Lower lobe of right lung (tissue), 2 donors: ENCODE measurements around the gene KIF4B. TPM values are rescaled to one million over a fixed set of nuclear protein-coding genes. Genes with fewer than 3 reads are reported as not detected.

Experiments used
- ATAC-seq, 2 donors: fragments of 200-7000 bp; cut with Tn5 transposase; one replicate each; pipeline ENCODE4 v1.9.1; 2020 to 2022; ENCODE audit warnings: mild to moderate bottlenecking in 2 of 2, moderate library complexity in 2 of 2
- DNase-seq: peaks from one replicate; pipeline ENCODE4 v3.0.0-alpha.2; 2020
- H3K27ac ChIP-seq: fragments of 200-600 bp; one replicate; pipeline ENCODE4 v1.8.0; 2022
- H3K27me3 ChIP-seq: fragments of 200-600 bp; one replicate; pipeline ENCODE4 v1.8.0; 2022; ENCODE audit warnings: low read depth
- H3K36me3 ChIP-seq: fragments of 200-600 bp; one replicate; pipeline ENCODE4 v1.8.0; 2022; ENCODE audit warnings: mild to moderate bottlenecking
- H3K4me1 ChIP-seq: fragments of 200-600 bp; one replicate; pipeline ENCODE4 v1.8.0; 2022
- H3K4me3 ChIP-seq: fragments of 200-600 bp; one replicate; pipeline ENCODE4 v1.8.0; 2022; ENCODE audit warnings: mild to moderate bottlenecking
- H3K9me3 ChIP-seq: fragments of 200-600 bp; one replicate; pipeline ENCODE4 v1.8.0; 2022
- CTCF ChIP-seq: fragments of 200-600 bp; IDR thresholded peaks from one replicate; pipeline ENCODE4 v1.8.0; 2022; ENCODE audit warnings: antibody characterized with exemption, mild to moderate bottlenecking
- intact Hi-C: fragments of 100-400 bp; cut with DNase I; formaldehyde crosslinking; loops from one replicate; pipeline ENCODE4 v1.11.0; 2022
- total RNA-seq: library from RNA; stranded (reverse); fragmentation: NEBNext Ultra II Directional; extraction: Animal tissue kit (Norgen Biotek cat#: 25700); gene quantifications from one replicate; pipeline ENCODE4 v1.2.1, GENCODE V29; 2021
- donor health status: DM: no; HTN: yes; CAD: no; lungs with severe emphysema.

The KIF4B gene
- total RNA-seq, 1 donor from 2014 or later: not detected

GRCh38 chr5:155050384-155051019 is 36.9 kb downstream of the KIF4B start:
- ATAC-seq (no peak), DNase-seq (no peak)
- intact Hi-C loops: no loop called here
- Histone ChIP-seq H3K9me3 (no peaks in the 10 kb centered on the region), H3K4me1 (no peaks in the 10 kb centered on the region), H3K27ac (no peak overlapping the region), H3K4me3 (no peak overlapping the region), H3K36me3 (no peaks in the 10 kb centered on the region), H3K27me3 (no peaks in the 10 kb centered on the region)
- TF ChIP-seq CTCF: no peak

GRCh38 chr5:155052532-155052931 is 39.0 kb downstream of the KIF4B start:
- intact Hi-C loops: no loop called here
- H3K36me3 ChIP-seq: no peaks in the 10 kb centered on the region
- no peak overlapping the region for H3K27ac ChIP-seq
- H3K4me3 ChIP-seq: no peak overlapping the region
- H3K27me3 ChIP-seq: no peaks in the 10 kb centered on the region
- ATAC-seq (no peak), DNase-seq (no peak)
- H3K4me1 ChIP-seq: no peaks in the 10 kb centered on the region
- TF ChIP-seq CTCF: no peak
- H3K9me3 ChIP-seq: no peaks in the 10 kb centered on the region

- H3K9me3 ChIP-seq: no peaks in the 10 kb centered on the region
- intact Hi-C loops: no loop called here
- DNase-seq (no peak), ATAC-seq (no peak)
- no peak for TF ChIP-seq CTCF
- no peaks in the 10 kb centered on the region for H3K4me1 ChIP-seq
- no peak overlapping the region for H3K27ac ChIP-seq
- H3K36me3 ChIP-seq: no peaks in the 10 kb centered on the region
- H3K4me3 ChIP-seq: no peak overlapping the region
- no peaks in the 10 kb centered on the region for H3K27me3 ChIP-seq
Measured at GRCh38 chr5:155053501-155053900, 39.9 kb downstream of the KIF4B start.

- Histone ChIP-seq H3K27me3 (no peaks in the 10 kb centered on the region), H3K9me3 (no peaks in the 10 kb centered on the region), H3K27ac (no peak overlapping the region), H3K4me3 (no peak overlapping the region), H3K4me1 (no peaks in the 10 kb centered on the region), H3K36me3 (no peaks in the 10 kb centered on the region)
- ATAC-seq (no peak), DNase-seq (no peak)
- intact Hi-C loops: no loop called here
- no peak for TF ChIP-seq CTCF
Measured at GRCh38 chr5:155056644-155057269, 43.2 kb downstream of the KIF4B start.

GRCh38 chr5:155057626-155058025 is 44.1 kb downstream of the KIF4B start:
- TF ChIP-seq CTCF: no peak
- H3K9me3 ChIP-seq: no peaks in the 10 kb centered on the region
- H3K4me3 ChIP-seq: no peak overlapping the region
- no peak overlapping the region for H3K27ac ChIP-seq
- ATAC-seq: no peak
- H3K27me3 ChIP-seq: no peaks in the 10 kb centered on the region
- no peaks in the 10 kb centered on the region for H3K36me3 ChIP-seq
- intact Hi-C loops: no loop called here
- DNase-seq: no peak
- no peaks in the 10 kb centered on the region for H3K4me1 ChIP-seq
